Medulla oblongata (tissue), 1 donor: ENCODE measurements around the gene MLLT3.

Experiments used
- DNase-seq: peaks from one replicate; pipeline ENCODE4 v3.0.0-alpha.2; 2015; ENCODE audit errors: extremely low spot score

Gene MLLT3

GRCh38 chr9:20557890-20558565, 64.3 kb downstream of the MLLT3 start:
- no peak for DNase-seq

GRCh38 chr9:20557285-20557684, 65.0 kb downstream of the MLLT3 start:
- no peak for DNase-seq

GRCh38 chr9:20553558-20554149, 68.6 kb downstream of the MLLT3 start:
- no peak for DNase-seq

- DNase-seq, result no peak
Observed at GRCh38 chr9:20552874-20553557, 69.3 kb downstream of the MLLT3 start.

GRCh38 chr9:20551835-20552234, 70.5 kb downstream of the MLLT3 start:
- DNase-seq, result no peak

GRCh38 chr9:20551236-20551635, 71.1 kb downstream of the MLLT3 start:
- DNase-seq, result no peak

- DNase-seq, result no peak
Observed at GRCh38 chr9:20550326-20550725, 72.0 kb downstream of the MLLT3 start.

- DNase-seq, result no peak
Observed at GRCh38 chr9:20549053-20549452, 73.2 kb downstream of the MLLT3 start.

- no peak for DNase-seq
Observed at GRCh38 chr9:20545023-20545622, 77.2 kb downstream of the MLLT3 start.

- no peak for DNase-seq
Observed at GRCh38 chr9:20540169-20540863, 82.0 kb downstream of the MLLT3 start.

- no peak for DNase-seq
Observed at GRCh38 chr9:20538956-20539355, 83.3 kb downstream of the MLLT3 start.

GRCh38 chr9:20538092-20538491, 84.2 kb downstream of the MLLT3 start:
- DNase-seq, result no peak

- DNase-seq, result no peak
Observed at GRCh38 chr9:20537294-20537693, 85.0 kb downstream of the MLLT3 start.

- no peak for DNase-seq
Observed at GRCh38 chr9:20532584-20532983, 89.7 kb downstream of the MLLT3 start.

- DNase-seq, result no peak
Observed at GRCh38 chr9:20529837-20530236, 92.5 kb downstream of the MLLT3 start.

GRCh38 chr9:20528253-20528652, 94.0 kb downstream of the MLLT3 start:
- DNase-seq, result no peak

- DNase-seq, result no peak
Observed at GRCh38 chr9:20526500-20527319, 95.6 kb downstream of the MLLT3 start.

- no peak for DNase-seq
Observed at GRCh38 chr9:20524776-20525175, 97.5 kb downstream of the MLLT3 start.

- DNase-seq, result no peak
Observed at GRCh38 chr9:20518737-20519136, 103.6 kb downstream of the MLLT3 start.

GRCh38 chr9:20513126-20513913, 109.0 kb downstream of the MLLT3 start:
- DNase-seq, result no peak
